GM18520 (cell line): ENCODE measurements around the gene PKD1L1.

ENCODE experiments used
- ATAC-seq: cut with Tn5 transposase; IDR thresholded peaks from one replicate; pipeline ENCODE4 v1.9.1; 2021; ENCODE audit not compliant: unreplicated experiment

Gene PKD1L1

GRCh38 chr7:47744883-47745282, 203.4 kb downstream of the PKD1L1 start:
- ATAC-seq: no peak

GRCh38 chr7:47743965-47744591, 204.2 kb downstream of the PKD1L1 start:
- no peak for ATAC-seq

- no peak for ATAC-seq
Measured at GRCh38 chr7:47741984-47742383, 206.3 kb downstream of the PKD1L1 start.

GRCh38 chr7:47739891-47740290, 208.4 kb downstream of the PKD1L1 start:
- ATAC-seq: no peak

GRCh38 chr7:47739301-47739875, 208.9 kb downstream of the PKD1L1 start:
- ATAC-seq: no peak

- ATAC-seq: peak; percentile 88
Measured at GRCh38 chr7:47738563-47739166, 209.6 kb downstream of the PKD1L1 start.

GRCh38 chr7:47737601-47738000, 210.7 kb downstream of the PKD1L1 start:
- no peak for ATAC-seq

GRCh38 chr7:47735431-47736345, 212.6 kb downstream of the PKD1L1 start:
- no peak for ATAC-seq

- no peak for ATAC-seq
Measured at GRCh38 chr7:47734949-47735291, 213.3 kb downstream of the PKD1L1 start.

GRCh38 chr7:47734287-47734948, 213.8 kb downstream of the PKD1L1 start:
- ATAC-seq: no peak

GRCh38 chr7:47730142-47730541, 218.1 kb downstream of the PKD1L1 start:
- no peak for ATAC-seq

GRCh38 chr7:47726047-47726726, 222.1 kb downstream of the PKD1L1 start:
- ATAC-seq: no peak

GRCh38 chr7:47725031-47725780, 223.1 kb downstream of the PKD1L1 start:
- ATAC-seq: no peak
